K562 (cell line): Measurements from ENCODE around the gene PDLIM5. TPM values are rescaled to one million over a fixed set of nuclear protein-coding genes. Genes with fewer than 3 reads are reported as not detected.
A peak's percentile ranks its signal among the peaks of the same experiment; 100 is the strongest.

Experiments
- ATAC-seq: fragments of 200-7000 bp; cut with Tn5 transposase; 3 replicates; pipeline ENCODE4 v1.9.1; 2020; ENCODE audit warnings: moderate library complexity
- BruUV-seq: library from RNA; stranded (reverse); fragments of 400-500 nt; replicated peaks from 2 replicates; lab custom pipeline; 2021; lab: Mats Ljungman, UMichigan
- CTCF ChIA-PET: fragments of 300-600 bp; formaldehyde crosslinking; extraction: SDS; loops from one replicate; lab custom pipeline; 2021; ENCODE audit warnings: low intra/inter-chr PET ratio; lab: Yijun Ruan, JAX
- POLR2A ChIA-PET: fragments of 300-600, 350-650 bp; sonication (Branson Sonifier 250); formaldehyde crosslinking; extraction: SDS; loops from one replicate; lab custom pipeline; 2021; ENCODE audit warnings: antibody characterized with exemption, inconsistent platforms; lab: Yijun Ruan, JAX
- DNase-seq, 4 experiments: peaks; one replicate each; pipeline versions ENCODE4 v3.0.0 to v3.0.0-alpha.2; 2011 to 2018; ENCODE audit warnings: low spot score in 3 of 4, mixed read lengths in 3 of 4; ENCODE audit errors: extremely low read depth in 1 of 4
- FAIRE-seq: peaks from 2 replicates; lab custom pipeline; 2011; peaks lifted over from hg19 to GRCh38; lab: Jason Lieb, UNC
- H2AFZ ChIP-seq: 2 replicates; pipeline ENCODE4 v1.6.0; 2011; ENCODE audit warnings: low read depth, low read length, control low read depth, inconsistent platforms
- H3K27ac ChIP-seq: fragments of 200-600 bp; 3 replicates; pipeline ENCODE4 v1.8.0; 2011; ENCODE audit warnings: low read depth, mild to moderate bottlenecking, control low read depth, inconsistent platforms, low read length, moderate library complexity, mixed read lengths; ENCODE audit errors: extremely low read depth
- H3K27me3 ChIP-seq, 2 experiments: fragments of 300-600 bp in 1 of 2; 2 replicates in 1 of 2; 3 replicates in 1 of 2; pipeline versions ENCODE4 v1.6.0 to v1.8.0; 2011; ENCODE audit warnings: inconsistent platforms in 2 of 2, low read length in 2 of 2, mild to moderate bottlenecking in 1 of 2, mixed read lengths in 1 of 2, moderate library complexity in 1 of 2; ENCODE audit not compliant: control insufficient read depth in 2 of 2, insufficient read depth in 2 of 2
- H3K36me3 ChIP-seq: fragments of 300-600 bp; 3 replicates; pipeline ENCODE4 v1.8.0; 2011; ENCODE audit warnings: mild to moderate bottlenecking, low read length, inconsistent platforms; ENCODE audit not compliant: control insufficient read depth, insufficient read depth
- H3K4me1 ChIP-seq, 2 experiments: fragments of 200-600 bp in 1 of 2; replicated peaks in 1 of 2; 2 replicates in 1 of 2; 3 replicates in 1 of 2; pipeline versions ENCODE4 v1.5.1 to v1.8.0; 2011; ENCODE audit warnings: inconsistent platforms in 2 of 2, low read length in 2 of 2, mild to moderate bottlenecking in 1 of 2, mixed read lengths in 1 of 2, moderate library complexity in 1 of 2; ENCODE audit not compliant: control insufficient read depth in 2 of 2, insufficient read depth in 2 of 2
- H3K4me2 ChIP-seq: 2 replicates; pipeline ENCODE4 v1.6.1; 2011; ENCODE audit warnings: low read length, control low read depth, inconsistent platforms, mixed read lengths; ENCODE audit not compliant: insufficient read depth
- H3K4me3 ChIP-seq: fragments of 200-600 bp; sonication (generic), shearing (Covaris generic); 2 replicates; pipeline ENCODE4 v1.5.1; 2016; ENCODE audit warnings: control low read depth, inconsistent platforms
- H3K79me2 ChIP-seq: fragments of 200-600 bp; 3 replicates; pipeline ENCODE4 v1.8.0; 2011; ENCODE audit warnings: low read length, inconsistent platforms; ENCODE audit not compliant: control insufficient read depth, insufficient read depth
- H3K9ac ChIP-seq, 2 experiments: 2 replicates each; pipeline versions ENCODE4 v1.6.0 to v1.6.1; 2011; ENCODE audit warnings: low read depth in 2 of 2, low read length in 2 of 2, control low read depth in 1 of 2, inconsistent platforms in 1 of 2, mild to moderate bottlenecking in 1 of 2, mixed read lengths in 1 of 2; ENCODE audit not compliant: insufficient read depth in 1 of 2
- H3K9me1 ChIP-seq: one replicate; pipeline ENCODE4 v1.6.0; 2011; ENCODE audit warnings: inconsistent platforms, mild to moderate bottlenecking, low read length, moderate library complexity; ENCODE audit not compliant: control insufficient read depth, insufficient read depth
- H3K9me3 ChIP-seq: replicated peaks from 2 replicates; pipeline ENCODE4 v1.5.1; 2011; ENCODE audit warnings: low read depth, low read length, inconsistent platforms; ENCODE audit not compliant: control insufficient read depth, insufficient read depth
- H4K20me1 ChIP-seq: replicated peaks from 2 replicates; pipeline ENCODE4 v1.6.1; 2011; ENCODE audit warnings: low read length, inconsistent platforms, mixed read lengths; ENCODE audit not compliant: control insufficient read depth, insufficient read depth
- CBFA2T2 ChIP-seq: fragments of 450-650 bp; conservative IDR thresholded peaks from 2 replicates; pipeline ENCODE4 v1.6.1; 2017; ENCODE audit warnings: mild to moderate bottlenecking
- CBFA2T3 ChIP-seq: fragments of 450-650 bp; IDR thresholded peaks from 2 replicates; pipeline ENCODE4 v1.6.1; 2017
- CHD7 ChIP-seq: fragments of 200-600 bp; sonication (generic); IDR thresholded peaks from one replicate; pipeline ENCODE4 v1.6.1; 2012; ENCODE audit warnings: mild to moderate bottlenecking, low read depth, low read length, inconsistent platforms
- FOS ChIP-seq: IDR thresholded peaks from 3 replicates; pipeline ENCODE4 v1.6.1; 2011; ENCODE audit not compliant: insufficient read length; ENCODE audit errors: extremely low read depth
- HDAC6 ChIP-seq: IDR thresholded peaks from 2 replicates; pipeline ENCODE4 v1.6.1; 2012; ENCODE audit warnings: low read depth, mild to moderate bottlenecking, control low read depth, inconsistent platforms, low read length, moderate library complexity
- HMBOX1 ChIP-seq: sonication (generic); IDR thresholded peaks from 2 replicates; pipeline ENCODE4 v1.6.1; 2016
- NEUROD1 ChIP-seq: fragments of 150-350 bp; IDR thresholded peaks from 2 replicates; pipeline ENCODE4 v1.6.1; 2014; ENCODE audit warnings: borderline replicate concordance, low read length, low read depth; ENCODE audit not compliant: partially characterized antibody
- PHF20 ChIP-seq: fragments of 450-650 bp; IDR thresholded peaks from 2 replicates; pipeline ENCODE4 v1.6.1; 2018; ENCODE audit not compliant: partially characterized antibody
- ZBTB33 ChIP-seq: sonication (generic); formaldehyde crosslinking; IDR thresholded peaks from 2 replicates; pipeline ENCODE4 v1.8.1; 2023; ENCODE audit warnings: mild to moderate bottlenecking, missing genetic modification reagents
- WGBS: fragments of 100-300 bp; shearing (Covaris generic); methylation state at CpG from one replicate; pipeline ENCODE4 v1.1.6; 2016; ENCODE audit warnings: low coverage, mixed read lengths; ENCODE audit not compliant: insufficient coverage; ENCODE audit errors: missing lambda C conversion rate; 5-methylcytosine and 5-hydroxymethylcytosine counted together
- in situ Hi-C: fragments of 300-500 bp; cut with MboI; formaldehyde crosslinking; loops from 4 replicates; pipeline ENCODE4 v1.15.0; 2018; ENCODE audit warnings: inconsistent platforms, mixed read lengths
- intact Hi-C: fragments of 100-400 bp; cut with micrococcal nuclease; formaldehyde crosslinking; loops from 2 replicates; pipeline ENCODE4 v1.14.2; 2022
- polyA plus RNA-seq, 8 experiments: library from polyadenylated mRNA; depleted of rRNA in 4 of 8; stranded (reverse) in 5 of 8; unstranded in 3 of 8; fragments of >200 nt; fragmentation: Nextera tagmentation in 2 of 8; fragmentation: Illumina TruSeq in 1 of 8; extraction: Ambion mirVana in 2 of 8; extraction: Trizol in 1 of 8; gene quantifications; 2 replicates each; pipeline versions ENCODE4 v1.2.1 to v1.2.3, GENCODE V29; 2011 to 2014; ENCODE audit warnings: inconsistent platforms in 1 of 8, missing spikeins in 1 of 8
- total RNA-seq, 7 experiments: library from RNA; depleted of rRNA in 6 of 7; stranded (reverse); fragments of >200 nt in 6 of 7; fragmentation: Illumina TruSeq in 2 of 7; extraction: Trizol in 2 of 7; gene quantifications; 2 replicates each; pipeline versions ENCODE4 v1.2.1 to v1.2.3, GENCODE V29; 2011 to 2021; ENCODE audit warnings: low replicate concordance in 1 of 7

PDLIM5 gene
- total and polyA plus RNA-seq, 9 of the 15 experiments (the other 6 are each of a cell fraction or from before 2014, with no cell fraction given) = 36.9 to 127 (median 62.5) TPM

- DNase-seq (peak in 2 of 4 experiments; percentile 22 to 41), FAIRE-seq (peak; percentile 66), ATAC-seq (peak; percentile 76)
- Histone ChIP-seq H3K27me3 (no peaks in the 10 kb centered on the region), H3K9me3 (no peaks in the 10 kb centered on the region), H3K4me2 (no peak overlapping the region), H3K79me2 (no peaks in the 10 kb centered on the region), H3K4me3 (no peak overlapping the region), H3K36me3 (no peaks in the 10 kb centered on the region), H2AFZ (no peak overlapping the region), H4K20me1 (no peaks in the 10 kb centered on the region), H3K4me1 (no peaks in the 10 kb centered on the region), H3K9me1 (no peaks in the 10 kb centered on the region), H3K27ac (no peak overlapping the region), H3K9ac (no peak overlapping the region)
- 11% methylated on average over 3 of the region's 3 CpGs for WGBS
- POLR2A ChIA-PET = no interaction called here
- CTCF ChIA-PET = no interaction called here
- intact Hi-C loops (no loop called here), in situ Hi-C loops (no loop called here)
- BruUV-seq = no TSS peak
- TF ChIP-seq CHD7 = no peak
- no peak for TF ChIP-seq HDAC6
- TF ChIP-seq CBFA2T2 = peak; percentile 31; the same call in 1 of the 2 replicates
- TF ChIP-seq ZBTB33 = no peak
- TF ChIP-seq FOS = peak; percentile 10
- no peak for TF ChIP-seq PHF20
- peak; percentile 67 for TF ChIP-seq CBFA2T3
- peak; percentile 96 for TF ChIP-seq HMBOX1
- no peak for TF ChIP-seq NEUROD1
Measured at GRCh38 chr4:94419956-94420355, 31.8 kb upstream of the PDLIM5 start.
